HG02678 (cell line): ENCODE measurements around the gene DTWD2.
"Not testable (repeated sequence)": the region's sequence is repeated elsewhere in the genome, so short reads cannot be mapped to it uniquely, and the experiment has no call there.

ENCODE experiments used
- ATAC-seq: cut with Tn5 transposase; IDR thresholded peaks from one replicate; pipeline ENCODE4 v1.9.1; 2021; ENCODE audit warnings: mild to moderate bottlenecking, moderate library complexity; ENCODE audit not compliant: unreplicated experiment

DTWD2 gene

GRCh38 chr5:118952992-118953651 is 35.2 kb downstream of the DTWD2 start:
- no peak for ATAC-seq

- not testable (repeated sequence) for ATAC-seq
These were observed 36.0 kb downstream of the DTWD2 start for GRCh38 chr5:118952306-118952705.

- ATAC-seq = not testable (repeated sequence)
These were observed 38.0 kb downstream of the DTWD2 start for GRCh38 chr5:118950354-118950753.

DNA sequence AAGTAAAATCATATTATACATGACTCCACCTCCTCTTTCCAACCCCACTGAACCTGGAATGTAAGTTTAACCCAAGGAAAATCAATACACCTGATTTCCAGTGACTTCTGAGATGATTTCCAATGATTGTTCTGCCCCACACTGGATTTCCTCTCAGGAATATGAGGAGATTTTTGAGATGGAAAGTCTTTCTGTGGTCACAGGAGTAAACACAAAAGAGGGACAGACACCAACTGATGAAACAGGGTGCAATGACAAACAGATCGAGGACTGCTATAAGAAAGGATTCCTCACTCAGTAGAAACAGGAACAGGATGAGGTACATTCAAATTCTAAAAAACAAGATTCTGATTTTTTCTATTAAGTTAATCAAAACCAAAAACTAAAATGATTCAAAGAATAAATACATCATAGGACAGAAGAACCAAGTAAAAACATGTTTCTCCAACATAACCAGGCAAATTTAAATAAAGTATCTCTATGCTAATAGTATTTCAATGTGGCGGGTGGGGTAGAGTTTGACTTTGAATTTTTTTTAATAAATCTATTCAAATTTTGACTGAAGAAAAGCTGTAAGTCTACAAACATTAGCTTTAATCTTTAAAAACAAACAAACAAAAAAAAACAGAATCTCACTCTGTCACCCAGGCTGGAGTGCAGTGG is 42.1 kb downstream of the DTWD2 start:
- ATAC-seq = no peak

GRCh38 chr5:118937393-118938061 is 50.8 kb downstream of the DTWD2 start:
- no peak for ATAC-seq

DNA sequence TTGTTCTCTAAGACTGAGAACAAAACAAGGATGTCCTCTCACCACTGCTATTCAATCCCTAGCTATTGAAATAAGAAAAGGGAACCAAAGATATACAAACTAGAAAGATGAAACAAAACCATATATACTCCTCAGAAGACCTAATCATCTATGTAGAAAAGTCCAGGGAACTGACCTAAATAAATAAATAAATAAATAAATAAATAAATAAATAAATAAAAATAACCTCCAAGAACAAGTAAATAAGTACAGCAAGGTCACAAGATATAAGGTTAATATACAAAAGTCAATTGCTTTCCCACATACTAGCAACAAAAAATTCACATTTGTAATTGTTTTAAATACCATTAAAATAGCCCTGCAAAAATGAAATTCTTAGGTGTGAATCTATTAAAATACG is 54.6 kb downstream of the DTWD2 start:
- ATAC-seq = no peak

DNA sequence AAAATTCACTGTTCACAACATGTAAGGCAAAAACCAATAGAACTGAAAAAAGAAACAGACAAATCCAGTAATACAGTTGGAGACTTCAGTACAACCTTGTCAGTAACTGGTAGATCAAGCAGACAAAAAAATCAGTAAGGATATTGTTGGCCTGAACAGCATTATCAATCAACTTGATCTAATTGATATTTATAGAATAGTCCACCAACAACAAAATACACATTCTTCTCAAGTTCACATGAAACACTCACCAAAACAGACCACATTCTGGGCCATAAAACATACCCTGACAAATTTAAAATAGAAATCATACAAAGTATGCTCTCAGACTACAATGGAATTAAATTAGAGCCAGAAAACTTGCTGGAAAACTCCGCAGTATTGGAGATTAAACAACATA is 56.8 kb downstream of the DTWD2 start:
- ATAC-seq = no peak

DNA sequence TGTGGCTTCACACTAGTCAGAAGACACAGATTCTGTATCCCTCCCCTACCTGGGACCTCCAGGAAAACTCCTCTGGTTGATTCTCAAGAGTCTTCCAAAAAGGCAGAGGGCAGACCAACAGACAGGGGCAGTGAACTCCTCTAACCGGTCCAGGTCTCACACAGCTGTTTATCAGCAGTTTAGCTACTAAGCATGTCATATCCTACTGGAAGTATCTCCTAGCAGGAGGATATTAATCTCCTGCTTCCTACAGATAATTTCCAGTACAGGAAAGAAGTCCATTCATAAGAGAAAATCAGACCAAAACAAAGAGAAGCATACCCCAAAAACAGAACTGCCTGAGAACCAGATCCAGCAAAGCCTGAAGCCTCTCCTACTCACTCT is 64.3 kb downstream of the DTWD2 start:
- ATAC-seq = no peak

- no peak for ATAC-seq
These were observed 64.9 kb downstream of the DTWD2 start for GRCh38 chr5:118923295-118924005.

GRCh38 chr5:118921866-118922265 is 66.5 kb downstream of the DTWD2 start:
- no peak for ATAC-seq

DNA sequence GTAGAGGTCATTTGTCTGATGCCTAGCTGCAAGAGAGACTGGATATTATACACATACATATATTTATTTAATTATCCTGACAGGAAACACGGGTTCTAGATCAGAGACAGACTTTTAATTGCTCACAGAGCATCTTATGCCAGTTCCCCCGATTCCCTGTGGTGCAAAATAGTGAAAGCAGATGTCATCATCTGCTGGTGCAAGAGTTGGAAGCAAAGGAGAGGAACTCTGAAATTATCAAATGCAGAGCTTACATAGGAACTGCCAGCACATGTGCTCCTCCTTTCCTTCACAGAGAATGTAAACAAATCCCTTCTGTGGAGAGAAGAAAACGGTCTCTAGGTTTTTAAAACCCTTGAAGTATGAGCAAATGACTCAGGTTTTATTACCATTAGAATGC is 69.3 kb downstream of the DTWD2 start:
- no peak for ATAC-seq

DNA sequence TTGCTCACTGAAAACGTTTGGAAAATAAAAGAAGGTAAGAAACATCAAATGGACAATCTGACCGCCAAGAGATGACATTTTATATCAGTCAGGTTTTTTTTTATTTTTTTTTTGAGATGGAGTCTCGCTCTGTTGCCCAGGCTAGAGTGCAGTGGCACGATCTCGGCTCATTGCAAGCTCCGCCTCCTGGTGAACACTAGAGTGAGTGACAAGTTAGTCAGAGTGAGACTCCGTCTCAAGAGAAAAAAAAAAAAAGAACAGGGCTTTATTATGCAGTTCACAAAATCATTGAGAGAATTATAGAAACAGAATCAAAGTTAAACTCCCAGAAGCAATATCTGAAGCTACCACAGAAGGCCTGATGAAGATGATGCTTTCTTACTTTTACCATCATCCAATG is 70.1 kb downstream of the DTWD2 start:
- ATAC-seq = no peak

DNA sequence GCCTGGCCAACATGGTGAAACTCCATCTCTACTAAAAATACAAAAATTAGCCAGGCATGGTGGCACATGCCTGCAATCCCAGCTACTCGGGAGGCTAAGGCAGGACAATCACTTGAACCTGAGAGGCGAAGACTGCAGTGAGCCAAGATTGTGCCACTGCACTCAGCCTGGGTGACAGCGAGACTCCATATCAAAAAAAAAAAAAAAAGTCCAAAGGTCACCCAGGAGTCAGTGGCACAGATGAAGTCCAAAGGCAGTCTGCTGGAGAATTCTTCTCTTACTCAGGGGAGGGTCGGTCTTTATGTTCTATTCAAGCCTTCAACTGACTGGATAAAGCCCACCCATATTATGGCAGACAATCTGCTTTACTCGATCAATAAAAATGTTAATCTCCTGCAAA is 80.8 kb downstream of the DTWD2 start:
- ATAC-seq = not testable (repeated sequence)

GRCh38 chr5:118906947-118907346 is 81.4 kb downstream of the DTWD2 start:
- ATAC-seq = no peak

DNA sequence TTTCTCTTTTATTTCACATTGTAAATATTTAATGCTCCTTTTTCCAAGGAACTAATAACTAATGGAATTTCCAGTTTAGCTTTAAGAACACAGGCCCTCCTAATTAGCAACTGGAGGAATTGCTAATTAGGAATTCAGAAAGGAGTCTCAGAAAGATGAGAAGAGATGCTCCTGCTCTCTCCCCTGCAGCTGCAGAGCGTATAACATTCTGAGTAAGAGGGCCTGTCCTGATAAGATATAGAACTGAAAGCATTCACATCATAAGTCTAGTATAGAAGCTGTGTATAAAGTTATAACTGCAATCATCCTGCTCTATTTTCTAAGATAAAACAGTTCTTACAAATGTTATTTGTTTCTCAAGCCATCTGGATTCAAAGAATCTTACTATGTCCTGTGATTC is 83.2 kb downstream of the DTWD2 start:
- no peak for ATAC-seq

DNA sequence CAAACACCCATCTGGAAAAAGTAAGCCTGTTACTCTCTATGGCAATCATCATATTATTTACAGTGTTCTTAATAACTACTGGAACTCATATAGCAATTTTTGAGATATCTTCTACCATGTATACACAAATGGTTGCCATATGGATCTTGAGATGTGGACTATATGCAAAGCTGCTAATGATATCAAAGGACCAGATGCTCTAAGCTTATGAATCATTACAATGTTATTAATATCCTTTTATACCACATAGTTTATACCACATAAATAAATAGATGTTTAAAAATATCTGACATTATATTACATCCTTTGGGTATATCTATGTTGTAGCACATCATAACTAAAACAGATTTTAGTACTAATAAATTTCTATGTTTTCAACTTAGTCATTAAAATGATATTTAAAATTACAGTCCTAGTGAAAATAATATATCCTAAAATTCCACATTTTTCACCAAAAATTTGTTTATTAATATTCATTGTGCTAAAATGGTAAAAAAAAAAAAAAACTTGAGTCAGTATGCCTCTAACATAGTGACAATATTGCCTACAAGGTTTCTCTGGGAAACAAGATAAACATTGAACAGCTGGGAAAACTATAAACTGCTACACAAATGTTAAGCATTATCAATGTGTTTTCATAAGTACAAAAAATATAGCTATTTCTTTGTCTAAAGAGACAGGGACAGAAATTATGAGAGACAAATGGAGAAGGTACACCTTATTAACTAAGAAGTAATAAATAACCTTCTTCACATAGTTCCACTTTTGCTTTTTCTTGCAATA is 85.5 kb downstream of the DTWD2 start:
- no peak for ATAC-seq

- no peak for ATAC-seq
These were observed 93.6 kb downstream of the DTWD2 start for GRCh38 chr5:118894709-118895108.

GRCh38 chr5:118891252-118891651 is 97.1 kb downstream of the DTWD2 start:
- no peak for ATAC-seq

DNA sequence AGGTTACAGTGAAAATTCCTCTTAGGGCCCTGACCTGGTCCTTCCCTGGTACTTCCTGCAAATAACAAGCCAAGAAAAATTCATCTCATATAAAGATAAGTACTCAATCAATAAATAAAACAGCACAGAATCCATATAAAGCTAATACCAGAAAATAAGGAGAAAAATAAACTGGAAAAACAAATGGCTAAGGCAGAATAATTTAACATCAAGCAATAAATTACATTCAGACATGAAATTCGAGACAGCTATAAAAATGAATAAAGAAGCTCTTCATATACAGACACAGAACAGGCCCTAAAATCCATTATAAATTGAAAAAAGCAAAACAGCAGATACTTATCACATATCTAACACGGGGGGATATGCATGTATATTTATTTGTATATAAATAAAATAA is 99.2 kb downstream of the DTWD2 start:
- ATAC-seq = no peak

- ATAC-seq = no peak
These were observed 99.8 kb downstream of the DTWD2 start for GRCh38 chr5:118888556-118888955.

DNA sequence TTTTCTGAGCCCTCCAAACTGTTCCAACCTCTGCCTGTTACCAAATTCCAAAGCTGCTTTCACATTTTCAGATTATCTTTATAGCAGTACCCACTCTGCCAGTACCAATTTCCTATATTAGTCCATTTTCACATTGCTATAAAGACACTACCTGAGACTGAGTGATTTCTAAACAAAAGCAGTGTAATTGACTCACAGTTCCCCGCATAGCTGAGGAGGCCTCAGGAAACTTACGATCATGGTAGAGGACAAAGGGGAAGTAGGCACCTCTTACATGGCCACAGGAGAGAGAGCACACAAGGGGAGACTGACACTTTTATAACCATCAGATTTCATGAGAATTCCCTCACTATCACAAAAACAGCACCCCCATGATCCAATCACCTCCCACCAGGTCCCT is 105.0 kb downstream of the DTWD2 start:
- no peak for ATAC-seq
